CD4-positive, alpha-beta T cell (primary cell): ENCODE results near the gene HOXA11. TPM values are rescaled to one million over a fixed set of nuclear protein-coding genes. Genes with fewer than 3 reads are reported as not detected.
A peak's percentile ranks its signal among the peaks of the same experiment; 100 is the strongest.

Experiments used
- ATAC-seq: fragments of 200-7000 bp; cut with Tn5 transposase; one replicate; pipeline ENCODE4 v1.10.0; 2022; ENCODE audit warnings: mild to moderate bottlenecking; ENCODE audit not compliant: poor library complexity
- CTCF ChIA-PET: fragments of 350-600 bp; sonication (Branson Sonifier 250); formaldehyde crosslinking; loops from one replicate; lab custom pipeline; 2021; ENCODE audit warnings: antibody characterized with exemption, inconsistent platforms; lab: Charles Lee
- POLR2A ChIA-PET: fragments of 350-600 bp; sonication (Branson Sonifier 250); formaldehyde crosslinking; loops from one replicate; lab custom pipeline; 2021; ENCODE audit warnings: antibody characterized with exemption, inconsistent platforms; lab: Charles Lee
- DNase-seq, 14 experiments: peaks; one replicate each; pipeline ENCODE4 v3.0.0-alpha.2; 2013 to 2020; ENCODE audit warnings: mixed read lengths in 2 of 14
- H3K27ac ChIP-seq, 2 donors: one replicate each; pipeline versions ENCODE4 v1.5.1 to v1.7.0; 2013; ENCODE audit warnings: low read length in 2 of 2, low read depth in 1 of 2, mild to moderate bottlenecking in 1 of 2
- H3K27me3 ChIP-seq, 2 experiments: 1 replicate in 1 of 2; 2 replicates in 1 of 2; pipeline versions ENCODE4 v1.6.1 to v1.7.0; 2013; ENCODE audit warnings: low read length in 2 of 2, control low read depth in 1 of 2, mild to moderate bottlenecking in 1 of 2, moderate library complexity in 1 of 2; ENCODE audit not compliant: insufficient read depth in 2 of 2, control insufficient read depth in 1 of 2
- H3K36me3 ChIP-seq: one replicate; pipeline ENCODE4 v1.6.1; 2013; ENCODE audit warnings: low read length, control low read depth; ENCODE audit not compliant: insufficient read depth
- H3K4me1 ChIP-seq: one replicate; pipeline ENCODE4 v1.6.1; 2013; ENCODE audit warnings: low read length, control low read depth; ENCODE audit not compliant: insufficient read depth
- H3K4me3 ChIP-seq: one replicate; pipeline ENCODE4 v1.5.1; 2013; ENCODE audit warnings: mild to moderate bottlenecking, low read length, moderate library complexity
- H3K9me3 ChIP-seq, 2 experiments: 1 replicate in 1 of 2; 2 replicates in 1 of 2; pipeline versions ENCODE4 v1.6.1 to v1.7.0; 2013; ENCODE audit warnings: low read length in 2 of 2, mild to moderate bottlenecking in 2 of 2, control low read depth in 1 of 2, moderate library complexity in 1 of 2; ENCODE audit not compliant: control insufficient read depth in 1 of 2, insufficient read depth in 1 of 2
- H3K27ac Mint-ChIP-seq: one replicate; pipeline ENCODE4 v1.8.0; 2020; ENCODE audit warnings: mixed read lengths
- H3K27me3 Mint-ChIP-seq: one replicate; pipeline ENCODE4 v1.8.0; 2021; ENCODE audit warnings: mixed read lengths
- H3K36me3 Mint-ChIP-seq: one replicate; pipeline ENCODE4 v1.8.0; 2021; ENCODE audit warnings: low read depth, mixed read lengths
- H3K4me1 Mint-ChIP-seq: one replicate; pipeline ENCODE4 v1.8.0; 2021; ENCODE audit warnings: low read depth, mixed read lengths
- H3K4me3 Mint-ChIP-seq: one replicate; pipeline ENCODE4 v1.8.0; 2020; ENCODE audit warnings: mild to moderate bottlenecking, mixed read lengths
- H3K9me3 Mint-ChIP-seq: one replicate; pipeline ENCODE4 v1.8.0; 2020; ENCODE audit warnings: mixed read lengths
- intact Hi-C, 2 experiments: fragments of 100-400 bp; cut with DNase I in 1 of 2; cut with micrococcal nuclease in 1 of 2; formaldehyde crosslinking; loops; one replicate each; pipeline versions ENCODE4 v1.15.1 to v1.9.0; 2023 to 2025; cut with DNase I, micrococcal nuclease
- total RNA-seq, 174 experiments: library from RNA in 2 of 174; stranded (reverse) in 2 of 174; gene quantifications; one replicate each; pipeline ENCODE4 v1.2.3 and lab custom pipeline; 2021 to 2026
- TF ChIP-seq, protein P1 (sequence below): fragments of 200-600 bp; IDR thresholded peaks from one replicate; pipeline ENCODE4 v1.8.0; 2022; ENCODE audit warnings: antibody characterized with exemption, mild to moderate bottlenecking

The HOXA11 gene
- total RNA-seq, 2 experiments from 2014 or later, result not detected

DNA sequence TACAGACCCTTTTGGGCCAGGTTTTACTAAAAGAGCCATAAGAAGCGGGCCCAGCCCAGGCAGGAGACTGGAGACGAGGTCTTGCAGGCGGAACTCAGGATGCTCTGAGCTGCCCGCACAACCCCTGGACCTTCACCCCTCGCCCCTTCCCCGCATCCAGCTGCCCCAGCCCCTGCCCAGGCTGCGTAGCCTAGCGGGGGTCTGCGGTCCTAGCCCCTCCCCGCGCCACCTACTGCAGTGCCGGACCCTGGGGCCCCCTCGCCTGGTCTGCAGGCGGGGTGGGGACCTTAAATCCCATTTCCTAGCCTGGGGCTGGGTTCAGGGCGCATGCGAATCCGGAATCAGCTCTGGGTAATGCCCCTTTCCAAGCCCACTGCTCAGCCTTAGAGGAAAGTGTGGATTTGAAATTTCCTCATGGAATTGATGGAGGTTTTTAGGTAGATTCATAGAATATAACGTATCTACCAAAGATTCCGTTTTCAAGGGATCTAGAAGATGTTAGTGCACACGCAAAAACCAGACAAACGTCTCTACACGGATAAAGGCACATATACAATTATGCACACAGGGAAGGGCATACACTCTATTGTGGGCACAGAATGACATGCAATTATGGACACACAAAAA, 32.1 kb downstream of the HOXA11 start:
- H3K9me3 ChIP-seq, result peaks cover 0 to 71% of the 10 kb centered on the region in 2 experiments
- H3K36me3 ChIP-seq, result no peaks in the 10 kb centered on the region
- H3K9me3 Mint-ChIP-seq, result no peaks in the 10 kb centered on the region
- H3K4me3 Mint-ChIP-seq, result peak overlapping the region; percentile 1
- H3K4me3 ChIP-seq, result no peak overlapping the region
- peaks cover 69% of the 10 kb centered on the region for H3K4me1 Mint-ChIP-seq
- ChIA-PET CTCF (interaction anchor here (0.8 to 1.4 kb wide), 2 partner anchors 8 to 784 kb away, joined by 3 to 4 read pairs; no protein-coding TSS in a partner anchor), POLR2A (no interaction called here)
- DNase-seq (no peak), ATAC-seq (no peak)
- peaks cover 91 to 97% of the 10 kb centered on the region in 2 experiments for H3K27me3 ChIP-seq
- intact Hi-C loops, result loop anchor here (5.0 kb wide), 2 partner anchors 34 to 44 kb away; partner anchors contain the start of gene HOXA11 (in 1 of the 2)
- TF ChIP-seq, protein P1, sequence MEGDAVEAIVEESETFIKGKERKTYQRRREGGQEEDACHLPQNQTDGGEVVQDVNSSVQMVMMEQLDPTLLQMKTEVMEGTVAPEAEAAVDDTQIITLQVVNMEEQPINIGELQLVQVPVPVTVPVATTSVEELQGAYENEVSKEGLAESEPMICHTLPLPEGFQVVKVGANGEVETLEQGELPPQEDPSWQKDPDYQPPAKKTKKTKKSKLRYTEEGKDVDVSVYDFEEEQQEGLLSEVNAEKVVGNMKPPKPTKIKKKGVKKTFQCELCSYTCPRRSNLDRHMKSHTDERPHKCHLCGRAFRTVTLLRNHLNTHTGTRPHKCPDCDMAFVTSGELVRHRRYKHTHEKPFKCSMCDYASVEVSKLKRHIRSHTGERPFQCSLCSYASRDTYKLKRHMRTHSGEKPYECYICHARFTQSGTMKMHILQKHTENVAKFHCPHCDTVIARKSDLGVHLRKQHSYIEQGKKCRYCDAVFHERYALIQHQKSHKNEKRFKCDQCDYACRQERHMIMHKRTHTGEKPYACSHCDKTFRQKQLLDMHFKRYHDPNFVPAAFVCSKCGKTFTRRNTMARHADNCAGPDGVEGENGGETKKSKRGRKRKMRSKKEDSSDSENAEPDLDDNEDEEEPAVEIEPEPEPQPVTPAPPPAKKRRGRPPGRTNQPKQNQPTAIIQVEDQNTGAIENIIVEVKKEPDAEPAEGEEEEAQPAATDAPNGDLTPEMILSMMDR, result no peak
- H3K36me3 Mint-ChIP-seq, result no peaks in the 10 kb centered on the region
- H3K27me3 Mint-ChIP-seq, result peaks cover 100% of the 10 kb centered on the region
- no peak overlapping the region for H3K27ac ChIP-seq
- H3K4me1 ChIP-seq, result peaks cover 66% of the 10 kb centered on the region
- H3K27ac Mint-ChIP-seq, result no peak overlapping the region

DNA sequence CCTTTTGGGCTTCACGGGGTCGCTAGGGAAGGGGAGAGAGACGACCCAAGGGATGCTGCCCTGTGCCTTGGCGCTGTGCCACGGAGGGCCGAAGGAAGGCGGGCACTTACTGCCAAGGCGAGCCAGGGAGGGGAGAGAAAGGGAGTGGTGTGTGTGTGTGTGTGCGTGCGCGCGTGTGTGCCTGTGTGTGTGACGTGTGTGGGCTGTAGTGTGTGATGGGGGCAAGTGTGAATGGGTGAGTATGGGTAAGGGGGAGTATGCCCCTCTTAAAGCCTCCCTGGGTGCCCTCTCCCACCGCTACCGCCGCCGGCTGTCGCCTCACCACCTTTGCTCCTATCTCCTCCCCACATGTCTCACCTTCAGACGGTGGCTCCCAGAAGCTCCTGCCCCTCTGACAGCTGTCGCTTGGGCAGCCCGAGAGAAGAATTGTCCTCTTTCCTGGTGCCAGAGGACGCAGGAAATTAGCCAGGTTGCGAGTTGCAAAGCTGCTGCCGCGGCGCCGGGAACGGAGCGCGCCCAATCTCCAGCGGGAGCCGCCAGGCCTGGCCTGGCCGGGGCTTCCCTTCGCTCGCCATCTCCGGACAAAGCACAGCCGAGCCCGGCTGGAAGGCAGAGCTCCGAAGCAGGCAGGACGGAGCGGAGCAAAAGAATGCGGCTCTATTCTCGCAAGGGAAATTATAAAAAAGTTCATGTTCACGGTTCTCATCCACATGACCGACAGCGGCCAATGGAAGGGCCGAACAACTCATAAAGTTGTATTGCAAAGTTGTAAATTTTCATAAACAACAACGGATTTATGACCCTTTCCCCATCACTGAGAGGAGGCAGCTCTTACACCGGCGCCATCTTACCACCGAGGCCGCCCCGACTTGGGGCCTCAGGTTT, 32.9 kb downstream of the HOXA11 start, which contains the start of gene HOXA3:
HOXA3 (minus strand) TSS at position 653 of the 885 bp plus-strand sequence. CDS start 41,943 bp downstream, outside the sequence.
- H3K9me3 ChIP-seq, result peaks cover 0 to 73% of the 10 kb centered on the region in 2 experiments
- H3K36me3 Mint-ChIP-seq, result no peaks in the 10 kb centered on the region
- H3K27me3 ChIP-seq, result peaks cover 90 to 97% of the 10 kb centered on the region in 2 experiments
- ATAC-seq (no peak), DNase-seq (peak in 4 of 14 experiments; percentile 3 to 31 (median 26))
- H3K27ac Mint-ChIP-seq, result peak within 1 kb of the TSS; percentile 24
- no peaks in the 10 kb centered on the region for H3K36me3 ChIP-seq
- peaks cover 70% of the 10 kb centered on the region for H3K4me1 ChIP-seq
- ChIA-PET POLR2A (interaction anchor here (1.5 kb wide), 1 partner anchor 9 kb away, joined by 5 read pairs; no protein-coding TSS in a partner anchor), CTCF (interaction anchor here (0.8 to 1.6 kb wide), 5 partner anchors 9 to 783 kb away, joined by 3 to 8 read pairs (median 4); no protein-coding TSS in a partner anchor)
- intact Hi-C loops, result loop anchor here (2.0 to 5.0 kb wide), 3 partner anchors 17 to 45 kb away; partner anchors contain the start of gene HOXA11 (in 1 of the 2)
- peaks cover 63% of the 10 kb centered on the region for H3K4me1 Mint-ChIP-seq
- H3K27ac ChIP-seq, result no peak within 1 kb of the TSS
- TF ChIP-seq, protein P1, result no peak
- peaks cover 98% of the 10 kb centered on the region for H3K27me3 Mint-ChIP-seq
- H3K9me3 Mint-ChIP-seq, result no peaks in the 10 kb centered on the region
- H3K4me3 Mint-ChIP-seq, result peak within 1 kb of the TSS; percentile 79
- peak within 1 kb of the TSS; percentile 46 for H3K4me3 ChIP-seq

DNA sequence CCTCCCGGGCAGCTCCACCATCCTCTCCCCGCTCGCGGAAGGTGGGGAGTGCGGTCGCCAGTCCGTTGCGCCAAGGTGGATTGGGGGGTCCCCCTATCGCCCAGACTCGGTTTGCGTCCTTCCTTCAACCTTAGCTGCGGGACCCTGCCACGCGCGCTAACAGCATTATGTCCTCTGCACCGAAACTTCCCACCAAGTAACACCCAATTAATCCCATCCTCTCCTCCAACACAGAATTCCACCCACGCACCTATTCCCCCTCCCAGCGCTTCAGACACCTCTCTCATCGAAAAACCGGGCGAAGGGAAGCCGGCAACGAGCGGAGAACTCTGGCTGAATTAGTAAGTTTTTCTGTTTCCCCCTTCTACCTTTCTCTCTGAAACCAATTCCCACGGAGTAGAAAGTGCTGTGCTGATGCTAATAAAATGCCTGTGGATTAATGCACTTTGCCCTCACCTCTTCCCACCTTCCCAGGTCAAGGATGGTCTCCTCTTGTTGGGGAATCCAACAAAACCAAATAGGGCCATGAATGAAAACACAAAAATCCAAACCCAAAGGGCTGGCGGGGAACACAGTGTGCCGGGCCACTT, 33.6 kb downstream of the HOXA11 start:
- DNase-seq (no peak), ATAC-seq (peak; percentile 23)
- Histone ChIP-seq H3K4me1 (peaks cover 67% of the 10 kb centered on the region), H3K4me3 (peak overlapping the region; percentile 46), H3K27ac (no peak overlapping the region), H3K9me3 (peaks cover 0 to 69% of the 10 kb centered on the region in 2 experiments), H3K36me3 (no peaks in the 10 kb centered on the region), H3K27me3 (peaks cover 91 to 98% of the 10 kb centered on the region in 2 experiments)
- intact Hi-C loops, result loop anchor here (2.0 to 5.0 kb wide), 3 partner anchors 17 to 46 kb away; partner anchors contain the start of gene HOXA11 (in 1 of the 2)
- Mint-ChIP-seq H3K4me3 (peak overlapping the region; percentile 79), H3K9me3 (no peaks in the 10 kb centered on the region), H3K27ac (peak overlapping the region; percentile 24), H3K36me3 (no peaks in the 10 kb centered on the region), H3K4me1 (peaks cover 57% of the 10 kb centered on the region), H3K27me3 (peaks cover 98% of the 10 kb centered on the region)
- ChIA-PET POLR2A (interaction anchor here (1.5 kb wide), 1 partner anchor 10 kb away, joined by 5 read pairs; no protein-coding TSS in a partner anchor), CTCF (interaction anchor here (1.0 to 4.0 kb wide), 14 partner anchors 10 to 1286 kb away, joined by 3 to 51 read pairs (median 6); partner anchors contain the start of gene HOXA9)
- TF ChIP-seq, protein P1, result no peak
